K562 (cell line): ENCODE measurements around the gene HOXC4. TPM values are rescaled to one million over a fixed set of nuclear protein-coding genes. Genes with fewer than 3 reads are reported as not detected.
"Not testable (repeated sequence)": the region's sequence is repeated elsewhere in the genome, so short reads cannot be mapped to it uniquely, and the experiment has no call there.

Source experiments
- ATAC-seq: fragments of 200-7000 bp; cut with Tn5 transposase; 3 replicates; pipeline ENCODE4 v1.9.1; 2020; ENCODE audit warnings: moderate library complexity
- BruUV-seq: library from RNA; stranded (reverse); fragments of 400-500 nt; replicated peaks from 2 replicates; lab custom pipeline; 2021; lab: Mats Ljungman, UMichigan
- CTCF ChIA-PET: fragments of 300-600 bp; formaldehyde crosslinking; extraction: SDS; loops from one replicate; lab custom pipeline; 2021; ENCODE audit warnings: low intra/inter-chr PET ratio; lab: Yijun Ruan, JAX
- POLR2A ChIA-PET: fragments of 300-600, 350-650 bp; sonication (Branson Sonifier 250); formaldehyde crosslinking; extraction: SDS; loops from one replicate; lab custom pipeline; 2021; ENCODE audit warnings: antibody characterized with exemption, inconsistent platforms; lab: Yijun Ruan, JAX
- DNase-seq, 4 experiments: peaks; one replicate each; pipeline versions ENCODE4 v3.0.0 to v3.0.0-alpha.2; 2011 to 2018; ENCODE audit warnings: low spot score in 3 of 4, mixed read lengths in 3 of 4; ENCODE audit errors: extremely low read depth in 1 of 4
- FAIRE-seq: peaks from 2 replicates; lab custom pipeline; 2011; peaks lifted over from hg19 to GRCh38; lab: Jason Lieb, UNC
- H2AFZ ChIP-seq: 2 replicates; pipeline ENCODE4 v1.6.0; 2011; ENCODE audit warnings: low read depth, low read length, control low read depth, inconsistent platforms
- H3K27ac ChIP-seq: fragments of 200-600 bp; 3 replicates; pipeline ENCODE4 v1.8.0; 2011; ENCODE audit warnings: low read depth, mild to moderate bottlenecking, control low read depth, inconsistent platforms, low read length, moderate library complexity, mixed read lengths; ENCODE audit errors: extremely low read depth
- H3K27me3 ChIP-seq, 2 experiments: fragments of 300-600 bp in 1 of 2; 2 replicates in 1 of 2; 3 replicates in 1 of 2; pipeline versions ENCODE4 v1.6.0 to v1.8.0; 2011; ENCODE audit warnings: inconsistent platforms in 2 of 2, low read length in 2 of 2, mild to moderate bottlenecking in 1 of 2, mixed read lengths in 1 of 2, moderate library complexity in 1 of 2; ENCODE audit not compliant: control insufficient read depth in 2 of 2, insufficient read depth in 2 of 2
- H3K36me3 ChIP-seq: fragments of 300-600 bp; 3 replicates; pipeline ENCODE4 v1.8.0; 2011; ENCODE audit warnings: mild to moderate bottlenecking, low read length, inconsistent platforms; ENCODE audit not compliant: control insufficient read depth, insufficient read depth
- H3K4me1 ChIP-seq, 2 experiments: fragments of 200-600 bp in 1 of 2; replicated peaks in 1 of 2; 2 replicates in 1 of 2; 3 replicates in 1 of 2; pipeline versions ENCODE4 v1.5.1 to v1.8.0; 2011; ENCODE audit warnings: inconsistent platforms in 2 of 2, low read length in 2 of 2, mild to moderate bottlenecking in 1 of 2, mixed read lengths in 1 of 2, moderate library complexity in 1 of 2; ENCODE audit not compliant: control insufficient read depth in 2 of 2, insufficient read depth in 2 of 2
- H3K4me2 ChIP-seq: 2 replicates; pipeline ENCODE4 v1.6.1; 2011; ENCODE audit warnings: low read length, control low read depth, inconsistent platforms, mixed read lengths; ENCODE audit not compliant: insufficient read depth
- H3K4me3 ChIP-seq: fragments of 200-600 bp; sonication (generic), shearing (Covaris generic); 2 replicates; pipeline ENCODE4 v1.5.1; 2016; ENCODE audit warnings: control low read depth, inconsistent platforms
- H3K79me2 ChIP-seq: fragments of 200-600 bp; 3 replicates; pipeline ENCODE4 v1.8.0; 2011; ENCODE audit warnings: low read length, inconsistent platforms; ENCODE audit not compliant: control insufficient read depth, insufficient read depth
- H3K9ac ChIP-seq, 2 experiments: 2 replicates each; pipeline versions ENCODE4 v1.6.0 to v1.6.1; 2011; ENCODE audit warnings: low read depth in 2 of 2, low read length in 2 of 2, control low read depth in 1 of 2, inconsistent platforms in 1 of 2, mild to moderate bottlenecking in 1 of 2, mixed read lengths in 1 of 2; ENCODE audit not compliant: insufficient read depth in 1 of 2
- H3K9me1 ChIP-seq: one replicate; pipeline ENCODE4 v1.6.0; 2011; ENCODE audit warnings: inconsistent platforms, mild to moderate bottlenecking, low read length, moderate library complexity; ENCODE audit not compliant: control insufficient read depth, insufficient read depth
- H3K9me3 ChIP-seq: replicated peaks from 2 replicates; pipeline ENCODE4 v1.5.1; 2011; ENCODE audit warnings: low read depth, low read length, inconsistent platforms; ENCODE audit not compliant: control insufficient read depth, insufficient read depth
- H4K20me1 ChIP-seq: replicated peaks from 2 replicates; pipeline ENCODE4 v1.6.1; 2011; ENCODE audit warnings: low read length, inconsistent platforms, mixed read lengths; ENCODE audit not compliant: control insufficient read depth, insufficient read depth
- CBFA2T2 ChIP-seq: fragments of 450-650 bp; conservative IDR thresholded peaks from 2 replicates; pipeline ENCODE4 v1.6.1; 2017; ENCODE audit warnings: mild to moderate bottlenecking
- CEBPB ChIP-seq: fragments of 450-650 bp; IDR thresholded peaks from 2 replicates; pipeline ENCODE4 v1.6.1; 2016; ENCODE audit warnings: missing genetic modification characterization, missing compliant biosample characterization
- CEBPG ChIP-seq, 3 experiments: fragments of 200-800 bp in 1 of 3; sonication (Bioruptor generic) in 1 of 3; sonication (generic) in 1 of 3; formaldehyde crosslinking in 1 of 3; IDR thresholded peaks in 2 of 3; conservative IDR thresholded peaks in 1 of 3; 2 replicates each; pipeline versions ENCODE4 v1.6.1 to v1.8.0; 2016 to 2022; ENCODE audit warnings: missing compliant biosample characterization in 2 of 3, missing genetic modification characterization in 2 of 3, mild to moderate bottlenecking in 1 of 3, missing genetic modification reagents in 1 of 3
- RAD51 ChIP-seq: fragments of 450-650 bp; IDR thresholded peaks from 2 replicates; pipeline ENCODE4 v1.7.1; 2016; ENCODE audit warnings: low read depth, mild to moderate bottlenecking, borderline replicate concordance
- TOE1 ChIP-seq, 2 experiments: fragments of 450-650 bp in 1 of 2; sonication (generic) in 1 of 2; formaldehyde crosslinking in 1 of 2; IDR thresholded peaks; 2 replicates each; pipeline versions ENCODE4 v1.7.1 to v1.8.0; 2016 to 2022; ENCODE audit warnings: borderline replicate concordance in 2 of 2, mild to moderate bottlenecking in 2 of 2, antibody characterized with exemption in 1 of 2, inconsistent platforms in 1 of 2, low read depth in 1 of 2, missing genetic modification reagents in 1 of 2, moderate library complexity in 1 of 2
- WGBS: fragments of 100-300 bp; shearing (Covaris generic); methylation state at CpG from one replicate; pipeline ENCODE4 v1.1.6; 2016; ENCODE audit warnings: low coverage, mixed read lengths; ENCODE audit not compliant: insufficient coverage; ENCODE audit errors: missing lambda C conversion rate; 5-methylcytosine and 5-hydroxymethylcytosine counted together
- in situ Hi-C: fragments of 300-500 bp; cut with MboI; formaldehyde crosslinking; loops from 4 replicates; pipeline ENCODE4 v1.15.0; 2018; ENCODE audit warnings: inconsistent platforms, mixed read lengths
- intact Hi-C: fragments of 100-400 bp; cut with micrococcal nuclease; formaldehyde crosslinking; loops from 2 replicates; pipeline ENCODE4 v1.14.2; 2022
- polyA plus RNA-seq, 8 experiments: library from polyadenylated mRNA; depleted of rRNA in 4 of 8; stranded (reverse) in 5 of 8; unstranded in 3 of 8; fragments of >200 nt; fragmentation: Nextera tagmentation in 2 of 8; fragmentation: Illumina TruSeq in 1 of 8; extraction: Ambion mirVana in 2 of 8; extraction: Trizol in 1 of 8; gene quantifications; 2 replicates each; pipeline versions ENCODE4 v1.2.1 to v1.2.3, GENCODE V29; 2011 to 2014; ENCODE audit warnings: inconsistent platforms in 1 of 8, missing spikeins in 1 of 8
- total RNA-seq, 7 experiments: library from RNA; depleted of rRNA in 6 of 7; stranded (reverse); fragments of >200 nt in 6 of 7; fragmentation: Illumina TruSeq in 2 of 7; extraction: Trizol in 2 of 7; gene quantifications; 2 replicates each; pipeline versions ENCODE4 v1.2.1 to v1.2.3, GENCODE V29; 2011 to 2021; ENCODE audit warnings: low replicate concordance in 1 of 7
- TF ChIP-seq, protein P1 (sequence below): fragments of 450-650 bp; IDR thresholded peaks from 2 replicates; pipeline ENCODE4 v1.6.1; 2016; ENCODE audit warnings: missing biosample characterization, missing genetic modification characterization
- TF ChIP-seq, protein P2 (sequence below): fragments of 450-650 bp; formaldehyde crosslinking; IDR thresholded peaks from 2 replicates; pipeline ENCODE4 v1.4.0; 2020; ENCODE audit warnings: mild to moderate bottlenecking, mixed read lengths

Gene HOXC4
- total and polyA plus RNA-seq, 9 of the 15 experiments (the other 6 are each of a cell fraction or from before 2014, with no cell fraction given) = 0.06 to 1.5 (median 0.44) TPM; not detected in 1

DNA sequence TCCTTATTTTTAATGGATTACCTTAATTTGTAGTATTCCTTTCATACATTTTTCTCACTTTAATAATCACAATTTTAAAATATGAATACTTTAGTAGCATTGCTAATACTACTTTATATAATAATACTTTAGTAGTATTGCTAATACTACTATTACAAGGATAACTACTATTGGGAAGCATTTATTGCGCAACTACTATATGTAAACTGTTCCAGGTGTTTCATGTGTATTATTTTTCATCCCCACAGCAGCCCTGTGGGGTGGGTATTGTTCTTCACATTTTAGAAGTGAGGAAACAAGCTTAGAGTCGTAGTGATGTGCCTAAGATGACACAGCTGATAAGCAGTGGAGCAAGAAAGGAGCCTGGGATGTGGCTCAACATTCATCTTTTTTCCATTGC lies 45.0 kb downstream of the HOXC4 start:
- CTCF ChIA-PET; H2AFZ ChIP-seq; H3K4me3 ChIP-seq; H4K20me1 ChIP-seq; H3K9me1 ChIP-seq; DNase-seq; ATAC-seq; H3K9me3 ChIP-seq; H3K27ac ChIP-seq; FAIRE-seq; H3K79me2 ChIP-seq; H3K4me2 ChIP-seq; BruUV-seq; in situ Hi-C loops; H3K4me1 ChIP-seq; H3K9ac ChIP-seq; H3K36me3 ChIP-seq; intact Hi-C loops; H3K27me3 ChIP-seq; TF ChIP-seq CEBPG (CRISPR knock-in tag; IDR thresholded peaks at IDR 0.05): not testable (repeated sequence)
- TF ChIP-seq CEBPB = peak; percentile 93
- TF ChIP-seq, protein P1, sequence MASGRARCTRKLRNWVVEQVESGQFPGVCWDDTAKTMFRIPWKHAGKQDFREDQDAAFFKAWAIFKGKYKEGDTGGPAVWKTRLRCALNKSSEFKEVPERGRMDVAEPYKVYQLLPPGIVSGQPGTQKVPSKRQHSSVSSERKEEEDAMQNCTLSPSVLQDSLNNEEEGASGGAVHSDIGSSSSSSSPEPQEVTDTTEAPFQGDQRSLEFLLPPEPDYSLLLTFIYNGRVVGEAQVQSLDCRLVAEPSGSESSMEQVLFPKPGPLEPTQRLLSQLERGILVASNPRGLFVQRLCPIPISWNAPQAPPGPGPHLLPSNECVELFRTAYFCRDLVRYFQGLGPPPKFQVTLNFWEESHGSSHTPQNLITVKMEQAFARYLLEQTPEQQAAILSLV = 0 out of 2 replicates have a peak, but pooled peaks have one; percentile 55
- peak in 1 of 2 experiments; percentile 94; a peak in 3 of 4 replicates for TF ChIP-seq CEBPG (tag; conservative IDR thresholded peaks at IDR 0.05 in 1 of 2, IDR thresholded peaks at IDR 0.05 in 1 of 2)
- WGBS = 33% methylated on average over 2 of the region's 2 CpGs
- POLR2A ChIA-PET = interaction anchor here (1.1 kb wide), 1 partner anchor 31 kb away, joined by 3 read pairs; no protein-coding TSS in a partner anchor

DNA sequence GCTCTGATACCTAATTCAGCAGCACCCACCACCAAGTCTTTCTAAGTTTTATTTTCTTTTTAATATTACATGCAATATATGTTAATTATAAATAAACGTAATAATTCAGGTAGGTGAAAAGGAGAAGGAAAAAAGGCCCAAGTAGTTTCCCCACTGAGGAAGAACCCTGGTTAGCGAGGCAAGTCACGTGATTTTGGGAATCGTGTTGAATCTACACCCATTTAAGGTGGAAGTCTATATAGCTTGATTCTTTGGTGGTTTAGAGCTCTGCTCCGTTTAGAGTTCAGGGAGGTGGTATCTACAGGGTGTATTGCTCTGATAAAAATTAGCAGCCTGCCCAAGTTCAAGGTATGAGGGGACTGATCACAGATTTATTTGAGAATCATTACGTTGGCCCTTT lies 47.0 kb downstream of the HOXC4 start:
- intact Hi-C loops; H3K4me1 ChIP-seq; H4K20me1 ChIP-seq; FAIRE-seq; H3K9ac ChIP-seq; H3K79me2 ChIP-seq; H3K9me1 ChIP-seq; CTCF ChIA-PET; POLR2A ChIA-PET; BruUV-seq; H2AFZ ChIP-seq; H3K27me3 ChIP-seq; H3K27ac ChIP-seq; H3K9me3 ChIP-seq; DNase-seq; H3K4me3 ChIP-seq; H3K36me3 ChIP-seq; H3K4me2 ChIP-seq; TF ChIP-seq TOE1 (CRISPR knock-in tag; IDR thresholded peaks at IDR 0.05; ENCODE audit: borderline replicate concordance, low read depth): not testable (repeated sequence)
- 1% methylated on average over 6 of the region's 6 CpGs for WGBS
- TF ChIP-seq TOE1 (IDR thresholded peaks at IDR 0.05; ENCODE audit: borderline replicate concordance) (peak; percentile 66; the same call in 1 of the 2 replicates), RAD51 (peak; percentile 73), CBFA2T2 (peak; percentile 25)
- TF ChIP-seq, protein P2, sequence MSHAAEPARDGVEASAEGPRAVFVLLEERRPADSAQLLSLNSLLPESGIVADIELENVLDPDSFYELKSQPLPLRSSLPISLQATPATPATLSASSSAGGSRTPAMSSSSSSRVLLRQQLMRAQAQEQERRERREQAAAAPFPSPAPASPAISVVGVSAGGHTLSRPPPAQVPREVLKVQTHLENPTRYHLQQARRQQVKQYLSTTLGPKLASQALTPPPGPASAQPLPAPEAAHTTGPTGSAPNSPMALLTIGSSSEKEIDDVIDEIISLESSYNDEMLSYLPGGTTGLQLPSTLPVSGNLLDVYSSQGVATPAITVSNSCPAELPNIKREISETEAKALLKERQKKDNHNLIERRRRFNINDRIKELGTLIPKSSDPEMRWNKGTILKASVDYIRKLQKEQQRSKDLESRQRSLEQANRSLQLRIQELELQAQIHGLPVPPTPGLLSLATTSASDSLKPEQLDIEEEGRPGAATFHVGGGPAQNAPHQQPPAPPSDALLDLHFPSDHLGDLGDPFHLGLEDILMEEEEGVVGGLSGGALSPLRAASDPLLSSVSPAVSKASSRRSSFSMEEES (CRISPR knock-in tag) = peak; percentile 81
- TF ChIP-seq, all 486 proteins: peak for 4; not testable (repeated sequence) for 482
- in situ Hi-C loops, ATAC-seq: not testable (repeated sequence)
